GM23338 (cell line): ENCODE data around the gene NEXMIF.
"Not testable (repeated sequence)": the region's sequence is repeated elsewhere in the genome, so short reads cannot be mapped to it uniquely, and the experiment has no call there.

Source experiments
- CREB1 ChIP-seq: fragments of 250-450 bp; sonication (Bioruptor Pico); IDR thresholded peaks from 2 replicates; pipeline ENCODE4 v1.5.0; 2020; ENCODE audit warnings: low read depth, mild to moderate bottlenecking, moderate library complexity
- EZH2 ChIP-seq: fragments of 200-600 bp; sonication (generic); IDR thresholded peaks from one replicate; pipeline ENCODE4 v1.8.0; 2017; ENCODE audit warnings: antibody characterized with exemption, mild to moderate bottlenecking, low read depth; ENCODE audit not compliant: unreplicated experiment
- EZH2phosphoT487 ChIP-seq: fragments of 200-600 bp; sonication (generic); IDR thresholded peaks from one replicate; pipeline ENCODE4 v1.8.1; 2018; ENCODE audit warnings: antibody characterized with exemption; ENCODE audit not compliant: unreplicated experiment
- JUNB ChIP-seq: IDR thresholded peaks from one replicate; pipeline ENCODE4 v1.6.1; 2016; ENCODE audit warnings: antibody characterized with exemption; ENCODE audit not compliant: unreplicated experiment
- NANOG ChIP-seq: IDR thresholded peaks from 2 replicates; pipeline ENCODE4 v1.6.1; 2016; ENCODE audit warnings: antibody characterized with exemption, borderline replicate concordance
- POLR2AphosphoS5 ChIP-seq: IDR thresholded peaks from 2 replicates; pipeline ENCODE4 v1.6.1; 2016; ENCODE audit warnings: antibody characterized with exemption, low read depth
- ZNF331 ChIP-seq: fragments of 250-450 bp; sonication (Bioruptor Pico); IDR thresholded peaks from 2 replicates; pipeline ENCODE4 v1.5.0; 2020; ENCODE audit warnings: low read depth, mild to moderate bottlenecking, moderate library complexity
- TF ChIP-seq, protein P1 (sequence below), 2 experiments: fragments of 200-600 bp in 1 of 2; sonication (generic) in 1 of 2; conservative IDR thresholded peaks; 2 replicates each; pipeline versions ENCODE4 v1.5.1 to v1.6.1; 2016 to 2017; ENCODE audit warnings: antibody characterized with exemption in 2 of 2, low read depth in 2 of 2, mild to moderate bottlenecking in 2 of 2, moderate library complexity in 1 of 2
- TF ChIP-seq, protein P2 (sequence below): IDR thresholded peaks from one replicate; pipeline ENCODE4 v1.6.1; 2018; ENCODE audit warnings: antibody characterized with exemption; ENCODE audit not compliant: unreplicated experiment
- TF ChIP-seq, protein P3 (sequence below): IDR thresholded peaks from 2 replicates; pipeline ENCODE4 v1.6.1; 2016; ENCODE audit warnings: antibody characterized with exemption

DNA sequence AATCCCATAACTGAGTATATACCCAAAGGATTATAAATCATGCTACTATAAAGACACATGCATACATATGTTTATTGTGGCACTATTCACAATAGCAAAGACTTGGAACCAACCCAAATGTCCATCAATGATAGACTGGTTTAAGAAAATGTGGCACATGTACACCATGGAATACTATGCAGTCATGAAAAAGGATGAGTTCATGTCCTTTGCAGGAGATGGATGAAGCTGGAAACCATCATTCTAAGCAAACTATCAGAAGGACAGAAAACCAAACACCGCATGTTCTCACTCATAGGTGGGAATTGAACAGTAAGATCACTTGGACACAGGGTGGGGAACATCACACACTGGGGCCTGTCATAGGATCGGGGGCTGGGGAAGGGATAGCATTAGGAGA lies 223.9 kb downstream of the NEXMIF start:
- TF ChIP-seq, protein P1, sequence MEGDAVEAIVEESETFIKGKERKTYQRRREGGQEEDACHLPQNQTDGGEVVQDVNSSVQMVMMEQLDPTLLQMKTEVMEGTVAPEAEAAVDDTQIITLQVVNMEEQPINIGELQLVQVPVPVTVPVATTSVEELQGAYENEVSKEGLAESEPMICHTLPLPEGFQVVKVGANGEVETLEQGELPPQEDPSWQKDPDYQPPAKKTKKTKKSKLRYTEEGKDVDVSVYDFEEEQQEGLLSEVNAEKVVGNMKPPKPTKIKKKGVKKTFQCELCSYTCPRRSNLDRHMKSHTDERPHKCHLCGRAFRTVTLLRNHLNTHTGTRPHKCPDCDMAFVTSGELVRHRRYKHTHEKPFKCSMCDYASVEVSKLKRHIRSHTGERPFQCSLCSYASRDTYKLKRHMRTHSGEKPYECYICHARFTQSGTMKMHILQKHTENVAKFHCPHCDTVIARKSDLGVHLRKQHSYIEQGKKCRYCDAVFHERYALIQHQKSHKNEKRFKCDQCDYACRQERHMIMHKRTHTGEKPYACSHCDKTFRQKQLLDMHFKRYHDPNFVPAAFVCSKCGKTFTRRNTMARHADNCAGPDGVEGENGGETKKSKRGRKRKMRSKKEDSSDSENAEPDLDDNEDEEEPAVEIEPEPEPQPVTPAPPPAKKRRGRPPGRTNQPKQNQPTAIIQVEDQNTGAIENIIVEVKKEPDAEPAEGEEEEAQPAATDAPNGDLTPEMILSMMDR (conservative IDR thresholded peaks at IDR 0.05; ENCODE audit: low read depth in 2 of 2) = not testable (repeated sequence)
- TF ChIP-seq EZH2; POLR2AphosphoS5; EZH2phosphoT487; CREB1 (CRISPR knock-in tag); ZNF331 (CRISPR knock-in tag); JUNB; NANOG: not testable (repeated sequence)
- TF ChIP-seq, protein P2, sequence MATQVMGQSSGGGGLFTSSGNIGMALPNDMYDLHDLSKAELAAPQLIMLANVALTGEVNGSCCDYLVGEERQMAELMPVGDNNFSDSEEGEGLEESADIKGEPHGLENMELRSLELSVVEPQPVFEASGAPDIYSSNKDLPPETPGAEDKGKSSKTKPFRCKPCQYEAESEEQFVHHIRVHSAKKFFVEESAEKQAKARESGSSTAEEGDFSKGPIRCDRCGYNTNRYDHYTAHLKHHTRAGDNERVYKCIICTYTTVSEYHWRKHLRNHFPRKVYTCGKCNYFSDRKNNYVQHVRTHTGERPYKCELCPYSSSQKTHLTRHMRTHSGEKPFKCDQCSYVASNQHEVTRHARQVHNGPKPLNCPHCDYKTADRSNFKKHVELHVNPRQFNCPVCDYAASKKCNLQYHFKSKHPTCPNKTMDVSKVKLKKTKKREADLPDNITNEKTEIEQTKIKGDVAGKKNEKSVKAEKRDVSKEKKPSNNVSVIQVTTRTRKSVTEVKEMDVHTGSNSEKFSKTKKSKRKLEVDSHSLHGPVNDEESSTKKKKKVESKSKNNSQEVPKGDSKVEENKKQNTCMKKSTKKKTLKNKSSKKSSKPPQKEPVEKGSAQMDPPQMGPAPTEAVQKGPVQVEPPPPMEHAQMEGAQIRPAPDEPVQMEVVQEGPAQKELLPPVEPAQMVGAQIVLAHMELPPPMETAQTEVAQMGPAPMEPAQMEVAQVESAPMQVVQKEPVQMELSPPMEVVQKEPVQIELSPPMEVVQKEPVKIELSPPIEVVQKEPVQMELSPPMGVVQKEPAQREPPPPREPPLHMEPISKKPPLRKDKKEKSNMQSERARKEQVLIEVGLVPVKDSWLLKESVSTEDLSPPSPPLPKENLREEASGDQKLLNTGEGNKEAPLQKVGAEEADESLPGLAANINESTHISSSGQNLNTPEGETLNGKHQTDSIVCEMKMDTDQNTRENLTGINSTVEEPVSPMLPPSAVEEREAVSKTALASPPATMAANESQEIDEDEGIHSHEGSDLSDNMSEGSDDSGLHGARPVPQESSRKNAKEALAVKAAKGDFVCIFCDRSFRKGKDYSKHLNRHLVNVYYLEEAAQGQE = not testable (repeated sequence)
- TF ChIP-seq, protein P3, sequence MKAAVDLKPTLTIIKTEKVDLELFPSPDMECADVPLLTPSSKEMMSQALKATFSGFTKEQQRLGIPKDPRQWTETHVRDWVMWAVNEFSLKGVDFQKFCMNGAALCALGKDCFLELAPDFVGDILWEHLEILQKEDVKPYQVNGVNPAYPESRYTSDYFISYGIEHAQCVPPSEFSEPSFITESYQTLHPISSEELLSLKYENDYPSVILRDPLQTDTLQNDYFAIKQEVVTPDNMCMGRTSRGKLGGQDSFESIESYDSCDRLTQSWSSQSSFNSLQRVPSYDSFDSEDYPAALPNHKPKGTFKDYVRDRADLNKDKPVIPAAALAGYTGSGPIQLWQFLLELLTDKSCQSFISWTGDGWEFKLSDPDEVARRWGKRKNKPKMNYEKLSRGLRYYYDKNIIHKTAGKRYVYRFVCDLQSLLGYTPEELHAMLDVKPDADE = not testable (repeated sequence)
